Stimulated activated naive CD4-positive, alpha-beta T cell treated with Interleukin-2 at 50 U/mL for 16 hours (primary cell): Measurements from ENCODE around the gene PALLD.
"Not testable (repeated sequence)": the region's sequence is repeated elsewhere in the genome, so short reads cannot be mapped to it uniquely, and the experiment has no call there.

Experiments
- DNase-seq: peaks from one replicate; lab custom pipeline; 2025; lab: John Stamatoyannopoulos, UW

Gene PALLD

GRCh38 chr4:168708108-168708507 lies 211.3 kb downstream of the PALLD start:
- DNase-seq: no peak

- DNase-seq: no peak
These were observed 213.6 kb downstream of the PALLD start for GRCh38 chr4:168710353-168710946.

GRCh38 chr4:168711197-168712140 lies 214.6 kb downstream of the PALLD start:
- no peak for DNase-seq

GRCh38 chr4:168712316-168712890 lies 215.6 kb downstream of the PALLD start:
- DNase-seq: no peak

GRCh38 chr4:168713253-168713652 lies 216.4 kb downstream of the PALLD start:
- DNase-seq: no peak

- no peak for DNase-seq
These were observed 219.0 kb downstream of the PALLD start for GRCh38 chr4:168715896-168716295.

GRCh38 chr4:168716406-168717129 lies 219.7 kb downstream of the PALLD start:
- DNase-seq: no peak

GRCh38 chr4:168717847-168718246 lies 221.0 kb downstream of the PALLD start:
- no peak for DNase-seq

- DNase-seq: no peak
These were observed 222.9 kb downstream of the PALLD start for GRCh38 chr4:168719725-168720124.

GRCh38 chr4:168720396-168720900 lies 223.6 kb downstream of the PALLD start:
- no peak for DNase-seq

GRCh38 chr4:168722391-168722790 lies 225.5 kb downstream of the PALLD start:
- no peak for DNase-seq

- no peak for DNase-seq
These were observed 226.2 kb downstream of the PALLD start for GRCh38 chr4:168723020-168723419.

GRCh38 chr4:168723569-168723968 lies 226.7 kb downstream of the PALLD start:
- no peak for DNase-seq

GRCh38 chr4:168724243-168724642 lies 227.4 kb downstream of the PALLD start:
- no peak for DNase-seq

- no peak for DNase-seq
These were observed 228.0 kb downstream of the PALLD start for GRCh38 chr4:168724686-168725411.

GRCh38 chr4:168725930-168726329 lies 229.1 kb downstream of the PALLD start:
- no peak for DNase-seq

GRCh38 chr4:168727181-168727580 lies 230.3 kb downstream of the PALLD start:
- DNase-seq: not testable (repeated sequence)

- no peak for DNase-seq
These were observed 234.3 kb downstream of the PALLD start for GRCh38 chr4:168731006-168731636.

- DNase-seq: no peak
These were observed 235.0 kb downstream of the PALLD start for GRCh38 chr4:168731706-168732414.

- DNase-seq: no peak
These were observed 235.9 kb downstream of the PALLD start for GRCh38 chr4:168732714-168733113.
